Astrocyte of the spinal cord (primary cell): ENCODE measurements around the gene FRY.

Experiments
- DNase-seq: peaks from one replicate; pipeline ENCODE4 v3.0.0; 2011; ENCODE audit warnings: low read depth, low spot score
- H3K4me3 ChIP-seq: 2 replicates; pipeline ENCODE4 v1.5.1; 2011; ENCODE audit warnings: low read depth, mild to moderate bottlenecking, low read length, moderate library complexity
- CTCF ChIP-seq: IDR thresholded peaks from 2 replicates; pipeline ENCODE4 v1.5.1; 2012; ENCODE audit warnings: low read depth, mild to moderate bottlenecking, low read length, inconsistent platforms
- in situ Hi-C: cut with HindIII; loops from 2 replicates; pipeline ENCODE4 v1.10.0; 2017; ENCODE audit warnings: low sequenced_read_pairs

FRY gene

GRCh38 chr13:32042551-32042950 is 11.0 kb downstream of the FRY start:
- DNase-seq: no peak
- in situ Hi-C loops: no loop called here
- no peak overlapping the region for H3K4me3 ChIP-seq
- TF ChIP-seq CTCF: no peak

DNA sequence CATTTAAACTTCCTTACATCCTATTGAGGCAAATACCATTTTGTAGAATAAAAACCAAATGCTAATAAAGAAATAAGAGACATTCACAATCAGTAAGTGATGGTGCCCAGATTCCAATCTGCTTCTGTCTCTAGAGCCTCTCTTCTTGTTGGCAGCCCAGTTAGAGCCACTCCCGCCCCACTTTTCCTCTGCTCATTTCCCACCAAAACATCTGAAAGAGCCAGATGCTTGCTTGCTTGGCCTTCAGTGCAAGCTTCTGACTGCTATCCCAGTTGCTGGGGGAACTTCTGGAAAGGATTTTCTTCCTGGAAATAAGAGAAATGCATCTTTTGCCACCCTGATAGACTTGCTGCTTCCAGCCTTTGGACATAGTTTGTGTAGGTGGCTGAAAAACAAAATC is 12.9 kb downstream of the FRY start:
- TF ChIP-seq CTCF: no peak
- H3K4me3 ChIP-seq: no peak overlapping the region
- in situ Hi-C loops: no loop called here
- DNase-seq: no peak

DNA sequence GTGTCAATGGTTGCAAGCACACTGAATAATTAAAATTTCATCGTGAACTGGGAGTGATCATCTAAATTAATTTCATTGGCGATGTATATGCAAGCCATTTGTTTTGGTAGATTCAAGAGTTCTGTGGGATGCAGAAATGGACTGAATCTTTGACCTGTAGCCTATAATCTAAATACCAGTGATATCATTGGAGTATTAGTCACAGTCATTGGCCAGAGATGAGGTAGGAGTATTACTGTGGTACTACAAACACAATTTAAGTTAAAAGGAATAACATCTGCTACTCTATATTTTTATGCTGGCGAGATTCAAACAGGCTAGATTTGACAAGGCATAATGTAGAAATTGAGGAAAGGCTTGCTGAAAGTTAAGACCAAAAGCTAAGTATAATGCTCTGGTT is 14.0 kb downstream of the FRY start:
- in situ Hi-C loops: no loop called here

GRCh38 chr13:32045982-32046785 is 14.6 kb downstream of the FRY start:
- peak; percentile 46 for DNase-seq
- in situ Hi-C loops: no loop called here
- no peak overlapping the region for H3K4me3 ChIP-seq
- no peak for TF ChIP-seq CTCF

More for the DNA sequence above, 14.0 kb downstream of the FRY start:
- no peak for TF ChIP-seq CTCF
- no peak overlapping the region for H3K4me3 ChIP-seq
- no peak for DNase-seq

- no peak for DNase-seq
- no peak for TF ChIP-seq CTCF
- in situ Hi-C loops: no loop called here
- H3K4me3 ChIP-seq: no peak overlapping the region
Observed at GRCh38 chr13:32047088-32047487, 15.5 kb downstream of the FRY start.

- TF ChIP-seq CTCF: no peak
Observed at GRCh38 chr13:32047793-32048192, 16.2 kb downstream of the FRY start.

More at GRCh38 chr13:32047793-32048192, 16.2 kb downstream of the FRY start:
- H3K4me3 ChIP-seq: no peak overlapping the region
- no peak for DNase-seq
- in situ Hi-C loops: no loop called here
